ENCODE results near the gene HPCAL4. TPM values are rescaled to one million over a fixed set of nuclear protein-coding genes. Genes with fewer than 3 reads are reported as not detected.

The HPCAL4 gene
- total and polyA plus RNA-seq, 10 of the 15 experiments (the other 5 are each of a cell fraction or from before 2014, with no cell fraction given), result 0.05 to 0.18 (median 0.06) TPM; not detected in 5

- no peak for TF ChIP-seq SMC3 (IDR thresholded peaks at IDR 0.05; ENCODE audit: borderline replicate concordance, low read length)
- TF ChIP-seq TBL1XR1 (IDR thresholded peaks at IDR 0.05; ENCODE audit: low read depth, low read length), result no peak
- TF ChIP-seq, protein P1, sequence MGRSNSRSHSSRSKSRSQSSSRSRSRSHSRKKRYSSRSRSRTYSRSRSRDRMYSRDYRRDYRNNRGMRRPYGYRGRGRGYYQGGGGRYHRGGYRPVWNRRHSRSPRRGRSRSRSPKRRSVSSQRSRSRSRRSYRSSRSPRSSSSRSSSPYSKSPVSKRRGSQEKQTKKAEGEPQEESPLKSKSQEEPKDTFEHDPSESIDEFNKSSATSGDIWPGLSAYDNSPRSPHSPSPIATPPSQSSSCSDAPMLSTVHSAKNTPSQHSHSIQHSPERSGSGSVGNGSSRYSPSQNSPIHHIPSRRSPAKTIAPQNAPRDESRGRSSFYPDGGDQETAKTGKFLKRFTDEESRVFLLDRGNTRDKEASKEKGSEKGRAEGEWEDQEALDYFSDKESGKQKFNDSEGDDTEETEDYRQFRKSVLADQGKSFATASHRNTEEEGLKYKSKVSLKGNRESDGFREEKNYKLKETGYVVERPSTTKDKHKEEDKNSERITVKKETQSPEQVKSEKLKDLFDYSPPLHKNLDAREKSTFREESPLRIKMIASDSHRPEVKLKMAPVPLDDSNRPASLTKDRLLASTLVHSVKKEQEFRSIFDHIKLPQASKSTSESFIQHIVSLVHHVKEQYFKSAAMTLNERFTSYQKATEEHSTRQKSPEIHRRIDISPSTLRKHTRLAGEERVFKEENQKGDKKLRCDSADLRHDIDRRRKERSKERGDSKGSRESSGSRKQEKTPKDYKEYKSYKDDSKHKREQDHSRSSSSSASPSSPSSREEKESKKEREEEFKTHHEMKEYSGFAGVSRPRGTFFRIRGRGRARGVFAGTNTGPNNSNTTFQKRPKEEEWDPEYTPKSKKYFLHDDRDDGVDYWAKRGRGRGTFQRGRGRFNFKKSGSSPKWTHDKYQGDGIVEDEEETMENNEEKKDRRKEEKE (IDR thresholded peaks at IDR 0.05), result no peak
- TF ChIP-seq DPF2 (IDR thresholded peaks at IDR 0.05), result no peak
- TF ChIP-seq MEF2B (IDR thresholded peaks at IDR 0.05; ENCODE audit: partially characterized antibody, poor library complexity, severe bottlenecking), result no peak
- no peak for TF ChIP-seq BCL3 (IDR thresholded peaks at IDR 0.05; ENCODE audit: borderline replicate concordance, insufficient read depth, low read depth, low read length, poor library complexity, severe bottlenecking)
These were observed 9.2 kb downstream of the HPCAL4 start (continued) for GRCh38 chr1:39681999-39682398.

- Histone ChIP-seq H3K27ac (ENCODE audit: control insufficient read depth, insufficient read depth) (no peak overlapping the region), H3K4me1 (ENCODE audit: control insufficient read depth, insufficient read depth, low read length) (no peaks in the 10 kb centered on the region), H3K9me3 (replicated peaks; ENCODE audit: control insufficient read depth, insufficient read depth, low read length) (no peaks in the 10 kb centered on the region), H3K27me3 (replicated peaks in 1 of 2; ENCODE audit: control insufficient read depth in 2 of 2, insufficient read depth in 2 of 2, low read length in 1 of 2) (peaks cover 0 to 6% of the 10 kb centered on the region in 2 experiments; a peak in 3 of 4 replicates), H3K79me2 (ENCODE audit: control insufficient read depth, insufficient read depth, low read length) (no peaks in the 10 kb centered on the region), H3K4me2 (ENCODE audit: control insufficient read depth, insufficient read depth) (no peak overlapping the region), H2AFZ (ENCODE audit: control insufficient read depth, low read depth, low read length) (no peak overlapping the region), H3K9ac (ENCODE audit: control insufficient read depth, insufficient read depth, low read length) (no peak overlapping the region), H4K20me1 (ENCODE audit: control insufficient read depth, insufficient read depth) (no peaks in the 10 kb centered on the region), H3K4me3 (no peak overlapping the region), H3K36me3 (ENCODE audit: control insufficient read depth in 2 of 2, insufficient read depth in 2 of 2, low read length in 1 of 2) (no peaks in the 10 kb centered on the region)
- ChIA-PET RAD21 (ENCODE audit: unreplicated experiment) (interaction anchor here (0.9 kb wide), 1 partner anchor 12 kb away, joined by 3 read pairs; no protein-coding TSS in a partner anchor), POLR2A (no interaction called here), CTCF (interaction anchor here (1.6 to 4.1 kb wide), 4 partner anchors 10 to 70 kb away, joined by 8 to 36 read pairs (median 9); partner anchors contain the start of gene NT5C1A), SMC1A (ENCODE audit: uncharacterized antibody, unreplicated experiment) (interaction anchor here (1.1 to 1.8 kb wide), 5 partner anchors 8 to 70 kb away, joined by 3 to 6 read pairs (median 4); partner anchors contain the start of gene NT5C1A)
- DNase-seq (ENCODE audit: low read depth, low spot score), result no peak
- ATAC-seq, result no peak
- WGBS (ENCODE audit: insufficient coverage, insufficient replicate concordance, low lambda C conversion rate, missing lambda C conversion rate), result 26% methylated on average over 3 of the region's 3 CpGs
- intact Hi-C loops (cut with micrococcal nuclease; ENCODE audit: unreplicated experiment), result no loop called here
- FAIRE-seq, result no peak
- in situ Hi-C loops (cut with MboI), result no loop called here
- BruUV-seq (replicated peaks), result no TSS peak
- TF ChIP-seq KDM1A (IDR thresholded peaks at IDR 0.05; ENCODE audit: borderline replicate concordance) (no peak), ZNF384 (IDR thresholded peaks at IDR 0.05; ENCODE audit: borderline replicate concordance, low read depth, low read length) (no peak), DPF2 (IDR thresholded peaks at IDR 0.05) (no peak), IKZF1 (conservative IDR thresholded peaks at IDR 0.05) (no peak), STAT3 (IDR thresholded peaks at IDR 0.05; ENCODE audit: low read depth, low read length) (no peak), ATF3 (IDR thresholded peaks at IDR 0.05; ENCODE audit: borderline replicate concordance, extremely low read depth, low read depth, low read length) (no peak), POLR2AphosphoS2 (IDR thresholded peaks at IDR 0.05; ENCODE audit: low read depth, low read length) (no peak), ZNF217 (IDR thresholded peaks at IDR 0.05) (no peak), YY1 (IDR thresholded peaks at IDR 0.05; ENCODE audit: low read depth, low read length) (no peak)
- TF ChIP-seq, protein P2, sequence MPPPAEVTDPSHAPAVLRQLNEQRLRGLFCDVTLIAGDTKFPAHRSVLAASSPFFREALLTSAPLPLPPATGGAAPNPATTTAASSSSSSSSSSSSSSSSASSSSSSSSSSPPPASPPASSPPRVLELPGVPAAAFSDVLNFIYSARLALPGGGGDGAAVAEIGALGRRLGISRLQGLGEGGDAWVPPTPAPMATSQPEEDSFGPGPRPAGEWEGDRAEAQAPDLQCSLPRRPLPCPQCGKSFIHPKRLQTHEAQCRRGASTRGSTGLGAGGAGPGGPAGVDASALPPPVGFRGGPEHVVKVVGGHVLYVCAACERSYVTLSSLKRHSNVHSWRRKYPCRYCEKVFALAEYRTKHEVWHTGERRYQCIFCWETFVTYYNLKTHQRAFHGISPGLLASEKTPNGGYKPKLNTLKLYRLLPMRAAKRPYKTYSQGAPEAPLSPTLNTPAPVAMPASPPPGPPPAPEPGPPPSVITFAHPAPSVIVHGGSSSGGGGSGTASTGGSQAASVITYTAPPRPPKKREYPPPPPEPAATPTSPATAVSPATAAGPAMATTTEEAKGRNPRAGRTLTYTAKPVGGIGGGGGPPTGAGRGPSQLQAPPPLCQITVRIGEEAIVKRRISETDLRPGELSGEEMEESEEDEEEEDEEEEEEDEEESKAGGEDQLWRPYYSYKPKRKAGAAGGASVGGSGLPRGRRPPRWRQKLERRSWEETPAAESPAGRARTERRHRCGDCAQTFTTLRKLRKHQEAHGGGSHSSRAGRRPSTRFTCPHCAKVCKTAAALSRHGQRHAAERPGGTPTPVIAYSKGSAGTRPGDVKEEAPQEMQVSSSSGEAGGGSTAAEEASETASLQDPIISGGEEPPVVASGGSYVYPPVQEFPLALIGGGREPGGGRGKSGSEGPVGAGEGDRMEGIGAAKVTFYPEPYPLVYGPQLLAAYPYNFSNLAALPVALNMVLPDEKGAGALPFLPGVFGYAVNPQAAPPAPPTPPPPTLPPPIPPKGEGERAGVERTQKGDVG (CRISPR knock-in tag; IDR thresholded peaks at IDR 0.05), result no peak
These were observed 9.9 kb downstream of the HPCAL4 start for GRCh38 chr1:39681294-39681693.

Data from GM12878 (cell line).